ENCODE data around the gene PWWP3B.
"Not testable (repeated sequence)": the region's sequence is repeated elsewhere in the genome, so short reads cannot be mapped to it uniquely, and the experiment has no call there.

PWWP3B gene

DNA sequence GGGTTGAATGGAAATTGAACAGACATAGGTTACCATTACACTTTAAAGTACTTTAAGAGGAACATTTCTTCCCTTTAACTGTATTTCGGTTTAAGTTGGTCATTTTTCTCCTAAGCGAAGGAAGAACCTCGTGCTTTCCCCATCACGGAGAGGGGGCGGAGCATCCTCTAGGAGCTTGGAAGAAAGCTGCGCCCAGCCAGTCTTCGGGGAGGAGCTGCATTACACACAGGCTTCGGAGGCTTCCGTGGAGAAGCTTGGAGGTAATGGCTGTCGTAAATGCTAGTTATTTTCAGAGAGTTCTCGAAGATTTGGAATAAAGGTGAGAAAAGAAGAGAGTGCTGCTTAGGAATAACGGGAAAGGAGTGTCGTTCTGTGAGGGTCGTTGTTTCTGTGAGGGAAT lies at the start of gene PWWP3B:
TSS of gene PWWP3B (plus strand) at position 199 of the 400 bp plus-strand sequence. CDS start 37,128 bp downstream, outside the sequence.
- DNase-seq: no peak

DNA sequence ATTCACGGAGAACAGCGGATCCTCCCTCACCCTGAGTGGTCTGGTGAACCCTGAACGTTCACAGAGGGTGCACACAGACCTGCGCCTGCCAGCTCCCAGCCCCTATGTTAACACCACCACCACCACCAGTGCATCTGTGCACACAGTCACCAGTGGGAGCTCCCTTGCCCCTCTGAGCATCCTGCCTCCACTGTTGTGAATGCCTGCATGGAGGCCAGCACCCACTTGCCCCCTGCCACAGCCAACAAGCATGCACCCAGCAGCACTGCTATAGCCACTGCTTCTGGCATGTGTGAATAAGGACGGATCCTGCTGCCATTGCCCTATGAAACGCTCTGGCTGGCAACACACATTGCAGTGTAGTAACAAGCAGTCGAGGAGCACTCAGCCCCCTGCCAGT lies 29.1 kb upstream of the PWWP3B start:
- no peak for DNase-seq

DNA sequence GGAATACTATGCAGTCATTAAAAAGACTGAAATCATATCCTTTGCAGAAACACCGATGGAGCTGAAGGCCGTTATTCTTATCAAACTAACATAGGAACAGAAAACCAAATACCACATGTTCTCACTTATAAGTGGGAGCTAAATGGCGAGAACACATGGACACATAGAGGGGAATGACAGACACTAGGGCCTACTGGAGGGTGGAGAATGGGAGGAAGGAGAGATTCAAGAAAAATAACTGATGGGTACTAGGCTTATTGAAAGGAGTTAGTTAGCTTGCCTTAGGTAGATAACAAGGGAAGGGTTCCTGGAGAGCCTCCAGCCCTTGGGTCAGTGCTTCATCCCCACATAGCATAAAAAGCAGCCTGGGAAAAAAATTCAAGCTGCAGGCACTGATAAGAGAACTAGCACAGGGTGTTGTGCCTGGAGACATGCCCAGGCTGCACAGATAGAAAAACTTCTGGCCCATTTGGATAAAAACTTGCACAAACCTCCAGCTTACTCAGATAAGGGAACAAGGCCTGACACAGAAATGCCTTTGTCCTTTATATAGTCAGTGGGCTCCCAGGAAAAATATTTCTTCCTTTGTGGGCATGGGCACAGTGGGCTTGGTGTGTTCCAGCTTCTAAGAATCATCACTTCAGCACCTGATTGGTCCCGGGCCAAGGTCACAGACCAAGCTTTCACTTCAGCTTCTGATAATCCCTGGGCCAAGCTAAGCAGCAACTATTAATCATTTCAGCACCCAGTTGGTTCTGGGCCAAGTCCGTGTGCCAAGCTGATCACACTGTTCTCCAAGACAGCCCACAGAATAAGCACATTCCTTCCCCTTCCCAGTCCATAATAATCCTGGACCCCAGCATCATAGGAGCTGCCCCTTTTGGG lies 23.1 kb upstream of the PWWP3B start:
- DNase-seq: no peak

DNA sequence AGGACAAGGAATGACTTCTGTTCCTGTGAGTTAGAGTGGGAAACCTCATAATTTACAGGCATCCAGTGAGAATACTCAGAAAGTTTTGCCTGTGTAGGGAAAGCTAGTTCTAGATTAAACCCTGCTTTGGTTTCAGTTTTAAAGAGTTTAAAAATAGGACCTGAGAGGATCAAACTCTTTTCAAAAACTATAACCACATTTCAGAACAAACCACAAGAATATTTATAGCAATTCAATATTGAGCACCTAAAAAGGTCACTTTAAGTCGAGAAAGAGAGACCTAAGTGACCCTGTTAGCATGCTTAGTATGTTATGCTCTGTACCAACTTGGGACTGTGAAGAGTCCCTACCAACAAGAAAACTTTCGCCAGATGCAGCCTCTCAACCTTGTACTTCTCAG lies 17.4 kb upstream of the PWWP3B start:
- DNase-seq: no peak

DNA sequence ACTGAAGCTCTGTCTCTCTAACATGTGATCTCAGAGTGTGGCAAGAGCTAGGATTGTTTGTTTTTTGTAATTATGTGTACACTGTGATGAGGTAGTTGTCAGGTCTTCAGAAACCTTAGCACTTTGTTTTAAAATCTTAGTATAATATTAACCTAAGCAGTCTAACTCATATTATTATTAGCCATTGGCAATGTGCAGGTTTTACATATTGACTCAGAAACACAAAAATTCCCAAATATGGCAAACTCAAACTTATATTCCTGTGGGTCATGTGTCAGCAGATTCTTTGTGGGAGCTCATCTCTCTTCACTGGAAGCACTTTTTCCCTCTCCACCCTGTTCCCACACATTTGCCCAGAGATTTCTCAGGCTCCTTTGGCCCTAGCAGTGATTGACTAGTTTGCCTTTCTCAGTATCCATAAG lies 8.2 kb upstream of the PWWP3B start:
- no peak for DNase-seq

DNA sequence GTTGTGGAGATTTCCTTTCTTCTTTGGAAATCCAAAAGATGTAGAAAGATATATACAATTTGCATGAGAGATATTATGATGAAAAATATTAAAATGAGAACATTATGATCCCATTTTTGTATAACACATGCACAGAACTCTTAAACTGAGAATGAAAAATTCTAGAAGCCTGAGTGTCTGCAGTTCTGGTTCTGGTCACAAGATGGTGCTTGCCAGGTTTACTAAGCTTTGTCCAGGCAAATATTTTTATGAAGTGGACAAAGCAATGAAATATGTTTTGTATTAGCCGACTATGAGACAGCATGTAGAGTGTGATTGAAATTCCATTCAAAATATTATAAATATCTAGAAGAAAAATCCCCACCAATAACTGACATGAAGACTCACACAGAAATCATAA lies 2.2 kb downstream of the PWWP3B start:
- DNase-seq: no peak

DNA sequence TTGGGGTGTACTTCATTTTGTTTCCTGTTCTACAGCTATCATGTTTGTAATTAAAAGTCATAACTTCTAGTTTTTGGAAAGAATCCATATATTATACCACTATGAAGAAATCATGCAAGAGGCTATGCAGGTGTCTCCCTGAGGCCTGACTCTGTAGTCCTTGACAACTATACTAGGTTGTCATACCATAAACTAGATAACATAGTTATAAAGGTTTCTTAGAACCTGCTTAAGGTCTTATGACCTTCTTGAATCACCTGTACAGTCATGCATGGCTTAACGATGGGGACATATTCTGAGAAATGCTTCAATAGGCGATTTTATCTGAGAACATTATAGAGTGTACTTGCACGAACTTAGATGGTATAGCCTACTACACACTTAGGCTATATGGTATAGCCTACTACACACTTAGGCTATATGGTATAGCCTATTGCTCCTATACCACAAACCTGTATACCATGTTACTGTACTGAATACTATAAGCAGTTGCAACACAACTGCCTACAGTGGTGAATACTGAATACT lies 3.3 kb downstream of the PWWP3B start:
- no peak for DNase-seq

DNA sequence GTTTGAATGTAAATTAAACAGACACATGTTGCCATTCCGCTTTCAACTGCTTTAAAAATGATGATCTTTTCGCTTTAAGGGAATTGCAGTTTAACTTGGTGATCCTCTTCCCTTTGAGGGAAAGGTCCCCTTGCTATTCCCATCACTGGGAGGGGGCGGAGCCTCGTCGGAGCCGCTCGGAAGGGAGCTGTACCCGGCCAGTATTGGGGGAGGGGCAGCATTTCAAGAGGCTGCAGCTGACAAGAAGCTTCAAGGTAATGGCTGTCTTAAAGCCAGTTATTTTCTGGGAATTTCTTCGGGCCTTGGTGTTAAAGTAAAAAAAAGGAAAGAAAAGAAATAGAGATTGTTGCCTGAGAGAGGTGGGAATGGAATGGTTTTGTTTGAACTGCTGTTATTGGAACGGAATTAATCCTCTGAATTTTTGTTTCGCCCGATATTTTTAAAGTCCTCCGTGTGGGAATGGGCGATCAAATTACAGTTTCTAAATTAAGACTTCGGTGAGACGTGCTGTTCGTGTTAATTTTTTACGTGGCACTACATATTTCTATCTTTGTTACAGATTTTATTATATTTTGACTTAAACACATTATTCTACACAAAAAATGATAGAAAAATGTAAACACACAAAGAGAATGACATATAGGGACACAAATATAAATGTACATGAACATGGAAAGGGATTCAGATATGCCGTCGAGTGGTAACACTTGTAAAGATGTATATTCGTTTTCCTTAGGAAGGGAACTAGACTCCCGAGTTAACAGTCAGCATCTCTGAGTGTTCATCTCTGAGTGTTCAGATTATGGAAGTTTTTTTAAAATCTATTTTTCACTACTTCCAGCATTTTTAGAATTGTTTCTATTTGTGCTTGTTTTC lies 9.2 kb downstream of the PWWP3B start:
- DNase-seq: no peak

DNA sequence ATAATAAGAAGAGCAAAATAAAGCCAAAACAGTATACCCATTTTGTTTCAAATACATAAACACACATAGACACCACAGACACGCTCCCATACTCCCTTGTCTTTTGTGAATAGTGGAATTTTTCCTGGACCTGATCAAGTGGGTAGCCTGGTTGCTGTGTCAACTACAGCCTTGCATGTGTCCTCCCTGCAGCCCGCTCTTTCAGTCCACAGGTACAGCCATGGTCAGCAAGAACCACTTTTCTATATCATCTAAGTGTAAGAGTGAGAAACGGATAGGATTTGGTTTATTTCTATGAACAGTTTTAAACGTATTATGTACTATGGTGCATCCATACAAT lies 9.8 kb downstream of the PWWP3B start:
- no peak for DNase-seq

DNA sequence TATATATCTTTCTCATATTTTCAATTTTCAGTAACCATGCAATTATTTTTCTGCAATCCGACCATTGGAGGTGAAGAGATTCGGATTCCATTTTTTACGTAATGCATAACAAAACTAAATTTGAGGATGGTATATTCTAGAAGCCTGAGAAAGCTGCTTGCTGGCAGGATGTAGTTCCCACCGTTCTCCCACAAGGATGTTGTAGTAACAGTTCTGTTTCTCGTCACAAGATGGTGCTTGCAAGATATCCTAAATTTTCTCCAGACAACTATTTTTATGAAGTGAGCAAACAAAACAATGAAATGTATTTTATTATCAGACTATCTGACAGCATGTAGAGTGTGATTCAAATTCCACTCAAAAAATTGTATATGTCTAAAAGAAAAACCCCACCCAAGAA lies 10.7 kb downstream of the PWWP3B start:
- DNase-seq: no peak

DNA sequence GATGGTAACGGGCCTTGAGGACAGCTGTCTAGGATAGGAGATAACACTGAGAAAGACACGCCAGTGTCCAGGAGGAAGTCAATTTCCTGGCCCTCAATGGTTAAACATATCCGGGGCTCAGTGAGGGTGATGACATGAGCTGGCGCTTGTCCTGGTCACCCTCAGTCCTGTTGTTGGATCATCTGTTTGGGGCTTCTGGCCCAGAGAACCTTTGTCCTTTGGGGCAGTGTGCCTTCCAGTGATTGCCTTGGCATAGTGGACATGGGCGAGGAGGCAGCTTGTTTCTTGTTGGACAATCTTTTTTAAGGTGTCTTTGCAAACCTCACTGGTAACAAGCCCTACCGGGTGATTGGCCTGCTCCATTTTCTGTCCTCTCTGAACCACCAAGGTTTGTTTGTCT lies 15.6 kb downstream of the PWWP3B start:
- DNase-seq: not testable (repeated sequence)

DNA sequence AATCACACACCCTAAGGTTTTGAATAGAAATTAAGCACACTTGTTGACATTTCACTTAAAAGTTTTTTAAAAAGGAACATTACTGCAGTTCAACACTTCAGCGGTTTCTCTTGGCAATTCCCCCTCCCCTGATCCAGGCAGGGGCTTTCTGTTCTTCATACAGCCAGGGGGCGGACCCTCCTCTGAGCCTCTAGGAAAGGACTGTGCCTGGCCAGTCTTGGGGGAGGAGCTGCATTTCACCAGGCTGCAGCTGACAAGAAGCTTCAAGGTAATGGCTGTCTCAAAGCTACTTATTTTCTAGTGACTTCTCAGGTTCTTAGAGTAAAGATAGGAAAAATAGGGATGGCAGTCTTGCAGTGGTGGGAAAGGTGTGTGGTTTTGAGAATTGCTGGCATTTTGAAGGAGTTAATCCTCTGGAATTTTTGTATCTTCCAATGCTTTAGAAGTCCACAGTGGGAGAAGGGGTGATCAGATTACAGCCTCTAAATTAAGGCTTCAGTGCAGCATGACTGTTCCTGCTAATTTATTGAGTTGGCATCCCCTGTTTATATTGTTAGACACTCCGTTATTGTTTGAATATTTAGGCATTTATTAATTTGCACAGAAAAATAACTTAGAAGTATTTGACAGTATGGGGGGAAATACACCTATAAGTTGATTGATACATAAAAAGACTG lies 33.5 kb downstream of the PWWP3B start:
- DNase-seq: no peak

DNA sequence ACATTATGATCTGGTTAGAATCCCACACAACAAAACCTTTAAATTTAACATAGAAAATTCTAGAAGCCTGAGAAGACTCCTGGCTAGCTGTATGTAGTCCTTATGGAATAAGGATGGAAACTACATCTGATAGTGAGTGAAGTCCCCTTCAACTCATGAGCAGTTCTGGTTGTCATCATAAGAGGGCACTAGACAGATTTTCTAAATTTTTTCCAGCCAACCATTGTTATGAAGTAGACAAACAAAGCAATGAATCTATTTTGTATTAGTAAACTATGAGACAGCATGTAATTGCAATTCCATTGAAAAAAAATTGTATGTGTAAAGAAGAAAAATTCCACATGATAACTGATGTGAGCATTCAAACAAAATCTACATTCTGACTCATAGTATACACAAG lies 35.2 kb downstream of the PWWP3B start:
- no peak for DNase-seq

DNA sequence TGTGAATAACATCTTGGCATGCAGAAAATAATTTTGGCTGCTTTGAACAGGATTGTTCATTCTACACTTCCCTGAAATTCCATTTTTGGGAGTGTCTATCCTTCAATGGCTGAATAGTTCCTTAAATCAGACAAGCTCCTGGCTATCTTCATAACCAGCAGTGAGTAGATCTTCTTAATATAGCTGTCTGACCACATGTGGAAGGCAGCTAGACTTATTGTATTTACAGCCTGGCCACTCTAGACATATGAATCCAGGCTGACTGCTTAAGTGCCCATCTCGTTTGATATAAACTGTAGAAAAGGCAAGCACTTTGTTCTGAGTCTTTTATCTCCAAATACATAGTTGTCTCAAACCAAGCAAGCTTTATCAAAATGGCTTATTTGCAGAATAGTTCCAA lies 40.0 kb downstream of the PWWP3B start:
- no peak for DNase-seq
